Dendritic cell treated with granulocyte-macrophage colony-stimulating factor and Interleukin-4, amounts not matched to agents 40 ng/mL and 50 ng/mL, for 4 days (primary cell): ENCODE results near the gene CALM1.

Experiments
- H3K27ac Mint-ChIP-seq: one replicate; pipeline ENCODE4 v1.8.0; 2022; ENCODE audit warnings: mild to moderate bottlenecking, mixed read lengths
- H3K27me3 Mint-ChIP-seq: one replicate; pipeline ENCODE4 v1.8.0; 2022; ENCODE audit warnings: mild to moderate bottlenecking, mixed read lengths
- H3K36me3 Mint-ChIP-seq: one replicate; pipeline ENCODE4 v1.8.0; 2022; ENCODE audit warnings: low read depth, mixed read lengths
- H3K4me1 Mint-ChIP-seq: one replicate; pipeline ENCODE4 v1.8.0; 2022; ENCODE audit warnings: low read depth, mixed read lengths
- H3K4me3 Mint-ChIP-seq: one replicate; pipeline ENCODE4 v1.8.0; 2022; ENCODE audit warnings: mild to moderate bottlenecking, moderate library complexity, mixed read lengths
- H3K9me3 Mint-ChIP-seq: one replicate; pipeline ENCODE4 v1.8.0; 2022; ENCODE audit warnings: mixed read lengths
- intact Hi-C: fragments of 100-400 bp; cut with micrococcal nuclease; formaldehyde crosslinking; loops from one replicate; pipeline ENCODE4 v1.15.0; 2022

CALM1 gene

DNA sequence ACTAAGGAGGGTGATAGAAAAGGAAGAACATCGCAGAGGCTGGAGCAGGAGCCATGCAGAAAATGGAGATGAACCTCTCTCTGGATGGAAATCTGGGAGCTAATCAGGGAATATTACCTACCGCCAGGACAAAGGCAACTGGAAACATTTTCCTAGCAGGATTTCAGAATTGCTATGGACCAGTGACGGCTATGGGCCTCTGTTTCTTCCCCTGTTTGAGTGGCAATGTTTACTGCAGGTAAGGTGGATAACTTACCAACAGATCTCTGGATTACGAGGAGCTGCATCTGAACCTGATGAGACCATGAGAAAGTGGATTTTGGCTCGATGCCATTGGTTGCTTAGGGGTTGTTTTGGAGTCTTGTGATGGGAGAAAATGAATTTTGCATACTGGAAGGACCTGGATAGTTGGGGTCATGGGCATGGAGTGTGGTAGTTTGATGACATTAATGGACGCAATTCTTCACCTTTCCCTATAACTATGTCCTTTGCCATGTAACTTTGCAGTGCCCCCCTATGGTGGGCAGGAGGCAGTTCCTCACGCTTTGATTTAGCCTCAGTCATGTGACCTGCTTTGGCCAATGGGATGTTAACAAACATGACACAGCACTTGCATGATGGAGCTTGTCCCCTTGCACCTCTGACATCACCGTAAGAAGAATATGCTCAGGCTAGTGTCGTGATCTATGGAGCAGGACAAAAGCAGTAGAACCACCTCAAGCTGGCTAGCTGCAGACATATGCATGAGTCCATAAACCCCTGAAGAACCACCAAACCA is 51.1 kb downstream of the CALM1 start:
- Mint-ChIP-seq H3K27ac (no peak overlapping the region), H3K4me3 (no peak overlapping the region), H3K36me3 (no peaks in the 10 kb centered on the region), H3K4me1 (peaks cover 33% of the 10 kb centered on the region), H3K27me3 (peaks cover 5% of the 10 kb centered on the region), H3K9me3 (peaks cover 12% of the 10 kb centered on the region)
- intact Hi-C loops, result no loop called here

GRCh38 chr14:90449411-90449810 is 52.6 kb downstream of the CALM1 start:
- Mint-ChIP-seq H3K9me3 (peaks cover 12% of the 10 kb centered on the region), H3K36me3 (no peaks in the 10 kb centered on the region), H3K27ac (no peak overlapping the region), H3K4me1 (peaks cover 27% of the 10 kb centered on the region), H3K27me3 (peaks cover 2% of the 10 kb centered on the region), H3K4me3 (no peak overlapping the region)
- intact Hi-C loops, result no loop called here

DNA sequence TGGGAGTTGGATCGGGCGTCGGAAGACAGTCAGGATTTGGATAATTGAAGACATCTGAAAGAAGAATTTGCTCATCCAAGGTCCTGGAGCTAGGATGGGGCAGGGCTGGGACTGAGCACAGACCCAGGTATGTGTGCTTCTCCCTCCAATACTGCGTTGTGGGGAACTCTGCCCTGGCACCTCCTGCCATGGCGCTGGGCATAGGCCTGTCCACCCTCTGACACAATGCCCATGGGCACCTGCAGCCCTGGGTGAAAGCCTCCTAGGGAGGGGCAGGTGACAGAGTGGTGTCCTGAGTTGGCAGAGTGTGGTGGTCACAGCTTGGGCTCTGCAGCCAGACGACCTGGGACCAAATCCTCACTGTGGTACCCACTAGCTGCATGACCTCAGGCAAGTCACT is 53.3 kb downstream of the CALM1 start:
- H3K9me3 Mint-ChIP-seq, result peaks cover 12% of the 10 kb centered on the region

GRCh38 chr14:90450667-90451066 is 53.8 kb downstream of the CALM1 start:
- intact Hi-C loops, result no loop called here
- H3K9me3 Mint-ChIP-seq, result peaks cover 12% of the 10 kb centered on the region
- no peak overlapping the region for H3K27ac Mint-ChIP-seq
- peaks cover 2% of the 10 kb centered on the region for H3K27me3 Mint-ChIP-seq
- H3K36me3 Mint-ChIP-seq, result no peaks in the 10 kb centered on the region
- H3K4me1 Mint-ChIP-seq, result peaks cover 21% of the 10 kb centered on the region
- H3K4me3 Mint-ChIP-seq, result no peak overlapping the region

More for the DNA sequence above, 53.3 kb downstream of the CALM1 start:
- Mint-ChIP-seq H3K27me3 (peaks cover 2% of the 10 kb centered on the region), H3K36me3 (no peaks in the 10 kb centered on the region), H3K4me3 (no peak overlapping the region), H3K4me1 (peaks cover 21% of the 10 kb centered on the region), H3K27ac (no peak overlapping the region)
- intact Hi-C loops, result no loop called here

GRCh38 chr14:90451443-90451842 is 54.6 kb downstream of the CALM1 start:
- Mint-ChIP-seq H3K9me3 (peaks cover 12% of the 10 kb centered on the region), H3K27me3 (peaks cover 4% of the 10 kb centered on the region), H3K4me1 (peaks cover 21% of the 10 kb centered on the region), H3K4me3 (no peak overlapping the region), H3K36me3 (no peaks in the 10 kb centered on the region), H3K27ac (no peak overlapping the region)
- intact Hi-C loops, result no loop called here

DNA sequence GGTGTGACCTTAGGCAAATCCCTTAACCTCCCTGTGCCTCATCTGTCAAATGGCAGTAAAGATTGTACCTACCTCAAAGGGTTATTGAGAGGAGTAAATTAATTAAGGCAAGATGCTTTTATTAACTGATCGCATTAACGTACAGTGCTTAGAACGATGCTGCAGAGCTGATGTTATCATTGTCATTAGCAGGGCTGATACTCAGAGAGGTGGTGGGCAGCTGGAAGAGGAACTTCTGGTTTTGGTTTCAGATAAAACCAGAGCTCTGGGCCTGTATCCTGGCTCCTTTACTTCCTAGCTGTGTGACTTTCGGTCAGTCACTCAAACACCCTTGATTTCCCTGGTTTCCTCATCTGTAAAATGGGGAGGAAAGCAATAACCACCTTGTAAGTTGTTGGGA is 55.1 kb downstream of the CALM1 start:
- no peak overlapping the region for H3K27ac Mint-ChIP-seq
- intact Hi-C loops, result no loop called here
- H3K4me1 Mint-ChIP-seq, result peaks cover 21% of the 10 kb centered on the region
- peaks cover 12% of the 10 kb centered on the region for H3K9me3 Mint-ChIP-seq
- no peaks in the 10 kb centered on the region for H3K36me3 Mint-ChIP-seq
- no peak overlapping the region for H3K4me3 Mint-ChIP-seq
- peaks cover 4% of the 10 kb centered on the region for H3K27me3 Mint-ChIP-seq

- Mint-ChIP-seq H3K4me3 (no peak overlapping the region), H3K36me3 (no peaks in the 10 kb centered on the region), H3K4me1 (peaks cover 21% of the 10 kb centered on the region), H3K27ac (no peak overlapping the region), H3K9me3 (peaks cover 11% of the 10 kb centered on the region), H3K27me3 (peaks cover 4% of the 10 kb centered on the region)
- intact Hi-C loops, result no loop called here
Measured at GRCh38 chr14:90452366-90452765, 55.5 kb downstream of the CALM1 start.

DNA sequence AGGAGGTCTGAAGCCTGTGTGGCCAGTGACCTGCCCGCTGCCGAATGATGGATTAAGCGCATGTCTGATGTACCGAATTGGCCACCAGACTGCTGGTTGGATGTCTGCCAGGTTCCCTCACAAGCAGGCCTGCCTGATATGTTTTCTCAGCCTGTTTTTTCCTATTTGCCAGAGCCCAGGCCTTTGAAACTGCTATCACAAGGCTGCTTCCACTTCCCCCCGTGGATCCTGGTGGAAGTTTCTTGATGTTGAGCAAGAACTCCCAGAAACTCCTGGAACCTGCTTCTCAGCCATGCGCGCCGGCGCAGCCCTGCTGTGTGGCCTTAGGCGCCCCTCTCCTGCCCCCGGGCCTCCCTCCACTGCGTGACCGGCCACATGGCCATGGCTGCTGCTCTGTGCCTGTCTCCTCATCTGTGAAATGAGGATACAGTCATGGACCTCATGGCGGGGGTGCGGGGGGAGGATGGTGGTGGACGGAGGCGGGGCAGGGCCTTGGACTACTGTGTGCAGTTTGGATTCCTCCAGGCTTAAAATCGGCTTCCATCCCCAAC is 56.6 kb downstream of the CALM1 start:
- H3K27ac Mint-ChIP-seq, result no peak overlapping the region
- H3K27me3 Mint-ChIP-seq, result peaks cover 4% of the 10 kb centered on the region
- peaks cover under 1% of the 10 kb centered on the region for H3K9me3 Mint-ChIP-seq
- intact Hi-C loops, result no loop called here
- no peak overlapping the region for H3K4me3 Mint-ChIP-seq
- peaks cover 21% of the 10 kb centered on the region for H3K4me1 Mint-ChIP-seq
- H3K36me3 Mint-ChIP-seq, result no peaks in the 10 kb centered on the region

GRCh38 chr14:90454041-90455000 is 57.5 kb downstream of the CALM1 start:
- Mint-ChIP-seq H3K9me3 (no peaks in the 10 kb centered on the region), H3K4me3 (no peak overlapping the region), H3K27ac (no peak overlapping the region), H3K36me3 (no peaks in the 10 kb centered on the region), H3K4me1 (peaks cover 21% of the 10 kb centered on the region), H3K27me3 (peaks cover 4% of the 10 kb centered on the region)
- intact Hi-C loops, result no loop called here

- H3K36me3 Mint-ChIP-seq, result no peaks in the 10 kb centered on the region
- no peaks in the 10 kb centered on the region for H3K9me3 Mint-ChIP-seq
- intact Hi-C loops, result no loop called here
- peaks cover 21% of the 10 kb centered on the region for H3K4me1 Mint-ChIP-seq
- peaks cover 4% of the 10 kb centered on the region for H3K27me3 Mint-ChIP-seq
- H3K27ac Mint-ChIP-seq, result no peak overlapping the region
- no peak overlapping the region for H3K4me3 Mint-ChIP-seq
Measured at GRCh38 chr14:90455100-90455571, 58.3 kb downstream of the CALM1 start.

DNA sequence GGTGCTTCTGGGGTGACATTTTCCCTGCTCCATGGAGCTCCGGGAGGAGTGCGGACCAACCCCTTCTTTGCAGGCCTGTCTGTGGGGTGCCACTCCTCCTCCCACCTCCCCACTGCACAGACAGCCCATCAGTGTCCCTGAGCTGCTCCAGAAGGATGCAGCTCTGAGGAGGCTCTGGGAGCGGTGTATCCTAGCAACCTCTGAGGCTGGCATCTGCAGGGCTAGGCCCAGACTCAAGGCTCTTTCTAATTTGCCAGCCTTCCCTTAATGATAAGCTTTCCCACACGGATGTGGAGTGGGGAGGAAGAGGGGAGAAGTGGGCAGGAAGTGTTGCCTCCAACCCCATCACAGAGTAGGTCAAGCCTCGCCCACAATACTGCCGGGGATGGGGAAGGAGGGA is 59.7 kb downstream of the CALM1 start:
- no peak overlapping the region for H3K4me3 Mint-ChIP-seq
- peaks cover 18% of the 10 kb centered on the region for H3K4me1 Mint-ChIP-seq
- intact Hi-C loops, result no loop called here

DNA sequence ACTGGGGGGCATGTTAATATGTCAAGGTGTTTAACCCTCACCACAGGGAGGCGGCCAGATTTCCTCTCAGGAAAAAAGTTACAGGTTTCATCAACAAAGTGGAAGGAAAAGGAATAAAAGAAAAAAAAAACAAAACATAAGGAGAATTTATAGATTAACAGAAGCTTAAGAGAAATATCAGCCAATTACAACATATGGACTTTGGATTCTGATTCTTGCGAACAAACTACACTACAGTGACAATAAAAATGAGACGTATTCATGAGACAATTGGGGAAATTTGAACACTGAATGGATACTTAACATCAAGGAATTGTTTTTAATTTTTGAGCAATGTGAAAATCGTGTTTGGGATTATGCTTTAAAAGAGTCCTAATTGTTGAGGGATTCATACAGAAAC is 60.4 kb downstream of the CALM1 start:
- H3K27ac Mint-ChIP-seq, result no peak overlapping the region
- H3K4me3 Mint-ChIP-seq, result no peak overlapping the region
- intact Hi-C loops, result no loop called here
- no peaks in the 10 kb centered on the region for H3K36me3 Mint-ChIP-seq
- H3K27me3 Mint-ChIP-seq, result peaks cover 4% of the 10 kb centered on the region
- no peaks in the 10 kb centered on the region for H3K9me3 Mint-ChIP-seq
- H3K4me1 Mint-ChIP-seq, result peaks cover 11% of the 10 kb centered on the region

More for the DNA sequence above, 59.7 kb downstream of the CALM1 start:
- Mint-ChIP-seq H3K27me3 (peaks cover 4% of the 10 kb centered on the region), H3K27ac (no peak overlapping the region), H3K9me3 (no peaks in the 10 kb centered on the region), H3K36me3 (no peaks in the 10 kb centered on the region)
